GM18861 (cell line): ENCODE results near the gene C22orf15.

Experiments
- ATAC-seq: cut with Tn5 transposase; IDR thresholded peaks from one replicate; pipeline ENCODE4 v1.9.1; 2021; ENCODE audit not compliant: unreplicated experiment

Gene C22orf15

DNA sequence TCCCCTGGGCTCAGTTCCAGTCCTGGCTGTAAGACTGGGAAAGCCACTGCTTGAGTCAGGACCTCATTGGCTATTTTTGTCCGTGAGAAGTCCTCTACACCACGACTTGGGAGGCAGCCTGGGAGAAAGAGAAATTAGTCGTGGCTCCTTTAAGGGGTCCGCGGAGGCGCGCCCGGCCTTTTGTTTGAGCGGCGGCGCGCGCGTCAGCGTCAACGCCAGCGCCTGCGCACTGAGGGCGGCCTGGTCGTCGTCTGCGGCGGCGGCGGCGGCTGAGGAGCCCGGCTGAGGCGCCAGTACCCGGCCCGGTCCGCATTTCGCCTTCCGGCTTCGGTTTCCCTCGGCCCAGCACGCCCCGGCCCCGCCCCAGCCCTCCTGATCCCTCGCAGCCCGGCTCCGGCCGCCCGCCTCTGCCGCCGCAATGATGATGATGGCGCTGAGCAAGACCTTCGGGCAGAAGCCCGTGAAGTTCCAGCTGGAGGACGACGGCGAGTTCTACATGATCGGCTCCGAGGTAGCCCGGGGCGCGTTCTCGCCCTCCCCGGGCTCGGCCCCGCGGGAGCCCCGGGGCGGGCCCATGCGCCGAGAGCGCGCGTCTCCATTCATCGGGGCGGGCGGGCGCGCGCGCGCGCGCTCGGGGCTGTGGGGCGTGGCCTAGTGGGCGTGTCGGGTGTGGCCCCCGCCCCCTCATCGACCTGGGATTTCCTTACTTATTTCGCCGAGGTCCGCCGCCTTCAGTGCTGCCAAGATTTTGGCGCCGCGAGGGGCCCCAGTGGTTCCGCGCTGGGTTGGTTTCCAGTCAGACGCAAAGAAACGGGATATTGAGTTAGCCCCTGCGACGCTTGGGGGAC is 24.2 kb downstream of the C22orf15 start, which contains the start of gene SMARCB1:
Gene SMARCB1 (plus strand): TSS at position 215 of the 848 bp plus-strand sequence. CDS start 204 bp downstream, at position 419.
- ATAC-seq: peak; percentile 58

DNA sequence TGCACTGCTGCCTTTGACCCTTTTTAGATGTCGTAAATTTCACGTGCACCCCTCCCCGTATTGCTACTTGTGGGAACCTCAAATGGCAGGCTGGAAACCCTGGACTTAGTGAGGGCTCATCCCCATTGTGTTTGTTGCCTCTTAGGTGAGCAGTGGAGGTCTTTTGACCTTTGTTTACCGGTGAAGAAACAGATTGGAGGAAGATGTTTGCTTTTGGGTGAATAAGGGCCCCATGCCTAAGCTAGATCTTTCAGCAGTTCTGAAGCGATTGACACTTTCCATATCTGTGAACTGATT is 24.8 kb downstream of the C22orf15 start:
- no peak for ATAC-seq

DNA sequence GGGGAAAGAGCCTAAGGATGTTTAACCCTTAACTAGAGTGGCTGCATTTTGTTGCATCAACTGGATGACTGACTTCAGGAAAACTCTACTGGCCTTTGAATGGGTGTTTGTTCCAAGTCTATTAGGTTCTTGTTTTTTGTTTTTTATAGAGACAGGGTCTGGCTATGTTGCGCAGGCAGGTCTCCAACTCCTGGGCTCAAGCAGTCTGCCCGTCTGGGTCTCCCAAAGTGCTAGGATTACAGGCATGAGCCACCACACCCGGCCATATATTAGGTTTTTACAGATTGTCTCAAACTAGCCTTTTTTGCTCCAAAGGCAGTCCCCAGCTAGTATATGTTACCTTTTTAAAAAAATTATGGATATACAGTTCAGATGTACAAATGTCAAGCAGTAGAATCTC is 25.1 kb downstream of the C22orf15 start:
- ATAC-seq: no peak

DNA sequence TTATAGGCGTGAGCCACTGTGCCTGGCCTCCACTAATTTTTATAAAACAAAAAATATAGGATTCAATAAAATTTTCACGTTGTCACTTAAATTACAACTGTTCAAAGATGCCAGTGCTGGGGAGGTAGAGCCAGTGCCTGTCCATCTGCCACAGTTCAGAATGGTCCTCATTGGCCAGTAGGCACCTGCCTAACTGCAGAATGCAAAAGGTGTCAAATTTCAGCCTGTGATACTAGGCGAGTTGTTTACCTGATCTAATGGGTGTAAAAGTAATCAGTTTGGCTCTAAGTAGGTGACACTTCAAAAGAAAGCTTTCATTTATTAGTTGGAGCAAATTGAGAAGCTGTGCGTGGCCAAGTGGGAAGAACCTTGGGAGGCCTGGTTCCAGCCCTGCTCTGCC is 26.3 kb downstream of the C22orf15 start:
- no peak for ATAC-seq

DNA sequence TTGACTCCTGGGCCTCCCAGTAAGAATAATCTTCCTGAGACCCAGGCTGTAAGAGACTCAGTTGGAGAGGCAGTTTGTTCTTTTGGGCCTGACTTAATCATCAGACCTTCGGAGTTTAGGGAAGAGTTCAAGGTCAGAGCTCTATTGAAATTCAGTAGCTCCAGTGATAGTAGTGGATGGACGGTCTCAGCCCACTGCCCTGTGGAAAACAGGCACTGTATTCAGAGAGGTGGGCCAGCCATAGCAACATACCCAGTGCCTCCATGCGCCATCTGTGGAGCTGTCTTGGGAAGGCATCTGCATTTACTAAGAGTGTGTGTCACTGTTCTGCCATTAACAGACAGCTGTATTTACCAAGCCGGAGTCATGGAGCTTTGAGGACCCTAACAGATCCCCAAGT is 26.8 kb downstream of the C22orf15 start:
- ATAC-seq: no peak

DNA sequence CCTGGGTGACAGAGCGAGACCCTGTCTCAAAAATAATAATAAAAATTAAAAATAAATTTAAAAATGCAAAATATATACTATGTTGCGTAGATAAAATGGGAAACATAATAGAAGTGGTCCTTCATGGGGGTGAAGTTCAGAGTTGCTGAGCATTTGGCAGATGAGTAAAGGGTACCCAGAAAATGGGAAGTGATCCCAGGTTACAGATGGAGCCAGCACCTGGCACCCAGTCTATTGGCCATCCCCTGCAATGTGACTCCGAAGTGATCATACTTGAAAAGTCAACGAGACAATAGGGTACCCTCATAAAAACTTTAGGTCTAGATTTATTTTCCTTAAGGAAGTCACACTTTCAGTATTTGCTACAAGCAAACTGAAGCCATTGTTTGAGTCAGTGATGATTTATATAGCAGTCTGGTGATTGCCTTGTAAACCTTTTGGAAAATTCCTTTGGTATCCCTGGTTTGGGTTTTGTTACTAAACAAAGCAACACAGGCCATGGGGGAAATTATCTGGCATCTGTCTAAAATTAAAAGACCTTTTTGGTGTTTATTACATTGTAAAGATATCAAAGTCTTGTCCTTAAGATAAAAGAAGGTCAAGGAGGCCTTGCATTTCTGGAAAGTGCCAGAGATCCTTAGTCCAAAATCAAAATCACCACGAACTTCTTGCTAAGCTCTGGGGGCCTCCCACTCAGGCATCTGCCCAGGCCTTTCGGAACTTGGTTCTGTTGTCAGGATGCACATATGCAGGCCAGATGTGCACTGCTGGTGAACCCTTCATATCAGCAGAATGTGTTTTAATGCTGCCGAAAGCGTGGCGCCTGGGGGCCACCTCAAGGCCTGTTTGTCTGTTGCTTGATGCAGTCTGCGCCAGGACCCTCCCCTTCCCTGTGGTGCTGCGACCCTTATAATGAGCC is 28.3 kb downstream of the C22orf15 start:
- ATAC-seq: no peak

DNA sequence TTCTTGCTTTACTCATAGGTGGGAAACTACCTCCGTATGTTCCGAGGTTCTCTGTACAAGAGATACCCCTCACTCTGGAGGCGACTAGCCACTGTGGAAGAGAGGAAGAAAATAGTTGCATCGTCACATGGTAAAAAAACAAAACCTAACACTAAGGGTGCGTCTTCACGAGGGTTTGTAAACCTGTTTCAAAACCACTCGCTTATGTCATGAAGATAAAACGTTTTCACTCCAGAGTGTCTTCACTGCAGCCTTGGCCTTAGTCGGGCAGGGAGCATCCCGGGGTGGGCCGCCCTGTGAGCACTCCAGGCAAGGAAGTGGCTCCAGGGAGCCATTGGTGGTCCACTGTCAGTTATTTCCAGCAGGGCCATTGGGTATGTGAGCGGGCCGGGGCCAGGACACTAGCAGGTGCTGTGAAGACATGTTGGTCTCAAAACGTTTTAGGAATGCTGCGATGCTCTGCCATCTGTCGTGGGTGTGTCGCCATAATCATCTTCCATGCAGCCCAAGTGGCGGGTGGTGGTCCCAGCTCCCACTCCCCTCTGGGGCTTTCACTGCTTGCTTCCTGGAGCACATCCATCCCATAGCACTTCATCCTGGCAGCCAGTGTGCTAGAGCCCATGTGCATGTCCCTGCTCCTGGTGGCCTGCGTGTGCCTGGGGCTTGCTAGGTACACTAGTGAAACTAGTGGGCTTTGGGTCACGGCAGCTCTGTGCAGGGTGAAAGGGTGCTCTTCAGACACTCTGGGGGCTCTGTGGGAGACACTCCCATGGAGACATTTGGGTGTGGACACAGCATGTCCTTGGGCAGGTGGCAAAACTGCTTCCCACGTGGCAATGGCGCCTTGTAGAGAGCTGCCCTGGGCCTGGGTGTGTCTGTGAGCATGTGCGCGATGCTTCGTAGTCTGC is 29.2 kb downstream of the C22orf15 start:
- no peak for ATAC-seq

DNA sequence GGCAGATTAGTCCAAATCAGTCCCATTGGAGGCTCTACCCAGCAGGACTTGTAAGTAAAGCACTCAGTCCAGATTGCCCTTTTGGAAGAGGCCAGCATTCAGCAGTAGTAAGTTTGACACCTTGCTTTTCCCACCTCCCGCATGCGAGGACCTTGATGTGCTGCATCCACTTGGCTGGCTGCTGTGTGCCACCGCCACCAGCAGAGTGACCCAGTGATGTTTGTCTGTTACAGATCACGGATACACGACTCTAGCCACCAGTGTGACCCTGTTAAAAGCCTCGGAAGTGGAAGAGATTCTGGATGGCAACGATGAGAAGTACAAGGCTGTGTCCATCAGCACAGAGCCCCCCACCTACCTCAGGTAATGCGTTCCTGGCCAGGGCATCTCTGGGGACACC is 30.5 kb downstream of the C22orf15 start:
- ATAC-seq: no peak

DNA sequence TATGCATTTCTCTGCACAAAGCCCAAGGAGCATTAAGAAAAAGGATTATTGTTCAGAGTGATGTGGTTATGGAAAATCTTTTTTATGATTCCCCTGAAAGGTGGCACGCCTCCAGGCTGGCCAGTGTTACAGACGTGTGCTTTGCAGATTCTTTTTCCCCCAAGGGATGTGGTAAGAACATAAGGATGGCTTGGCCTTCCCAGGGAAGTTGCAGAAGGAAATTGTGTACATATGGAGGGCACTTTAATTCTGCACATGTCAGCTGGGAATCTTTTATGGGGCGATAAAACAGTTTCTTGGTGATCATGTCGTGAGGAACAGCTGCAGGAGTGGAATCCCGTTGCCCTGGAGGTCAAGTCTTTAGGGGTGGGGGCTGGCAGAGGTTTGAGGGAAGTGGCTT is 33.7 kb downstream of the C22orf15 start:
- ATAC-seq: no peak

DNA sequence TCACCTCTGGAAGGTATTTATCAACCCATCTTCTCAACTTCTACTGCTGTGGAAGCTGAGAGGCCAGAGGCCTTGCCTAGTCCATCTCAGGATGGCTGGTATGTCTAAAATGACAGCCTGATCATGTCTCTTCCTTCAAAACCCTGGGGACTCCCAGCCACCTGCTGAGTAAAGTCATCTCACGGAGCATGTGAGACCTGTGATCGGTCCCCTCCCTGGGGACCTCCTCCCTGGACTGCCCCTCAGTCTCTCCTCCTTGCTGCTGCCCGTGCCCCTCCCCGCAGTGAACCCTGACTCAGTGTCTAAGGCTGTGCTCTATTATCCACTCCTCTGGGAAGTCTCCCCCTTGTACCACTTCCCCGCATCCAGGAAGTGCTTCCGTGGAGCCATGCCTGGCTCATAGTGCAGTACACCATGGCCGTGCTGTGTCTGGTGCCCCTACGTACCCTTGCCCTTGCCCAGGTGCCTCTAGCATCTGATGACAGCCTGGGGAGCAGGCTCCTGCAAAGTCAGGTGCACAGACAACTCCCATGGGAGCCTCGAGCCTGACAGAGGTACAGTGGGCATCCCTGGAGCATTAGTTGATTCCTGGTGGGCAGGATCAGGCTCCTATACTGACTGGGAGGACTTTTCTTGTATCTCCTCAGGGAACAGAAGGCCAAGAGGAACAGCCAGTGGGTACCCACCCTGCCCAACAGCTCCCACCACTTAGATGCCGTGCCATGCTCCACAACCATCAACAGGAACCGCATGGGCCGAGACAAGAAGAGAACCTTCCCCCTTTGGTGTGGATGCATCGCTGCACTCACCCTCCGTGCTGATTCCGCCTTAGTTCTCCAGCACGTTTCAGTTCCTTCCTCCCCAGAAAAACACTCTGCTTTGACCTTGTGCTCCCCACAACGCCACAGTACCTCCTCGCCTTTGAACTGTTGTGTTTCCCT is 37.8 kb downstream of the C22orf15 start:
- ATAC-seq: peak; percentile 65

DNA sequence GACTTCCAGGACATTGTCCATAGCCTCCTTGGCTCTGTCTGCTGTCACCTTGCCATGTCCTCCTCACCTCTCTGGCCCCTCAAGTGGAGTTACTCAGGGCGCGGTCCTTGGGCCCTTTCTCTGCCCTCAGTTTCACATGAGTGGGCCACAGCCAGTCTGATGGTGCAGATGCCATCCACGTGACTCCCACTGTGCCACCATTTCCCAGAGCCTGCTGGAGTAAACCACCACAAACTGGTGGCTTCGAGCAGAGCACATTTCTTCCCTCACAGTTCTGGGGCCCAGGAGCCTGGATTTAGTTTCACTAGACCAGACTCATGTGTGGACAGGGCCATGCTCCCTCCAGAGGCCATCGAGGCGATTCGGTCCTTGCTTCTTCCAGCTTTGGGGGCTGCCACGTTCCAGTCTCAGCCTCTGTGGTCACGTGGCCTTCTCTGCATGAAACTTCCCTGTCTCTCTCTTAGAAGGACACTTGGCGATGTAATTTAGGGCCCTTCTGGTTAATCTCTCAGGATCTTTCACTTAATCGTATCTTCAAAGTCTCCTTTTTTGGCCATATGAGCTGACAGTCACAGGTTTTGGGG is 38.5 kb downstream of the C22orf15 start:
- ATAC-seq: peak; percentile 3

DNA sequence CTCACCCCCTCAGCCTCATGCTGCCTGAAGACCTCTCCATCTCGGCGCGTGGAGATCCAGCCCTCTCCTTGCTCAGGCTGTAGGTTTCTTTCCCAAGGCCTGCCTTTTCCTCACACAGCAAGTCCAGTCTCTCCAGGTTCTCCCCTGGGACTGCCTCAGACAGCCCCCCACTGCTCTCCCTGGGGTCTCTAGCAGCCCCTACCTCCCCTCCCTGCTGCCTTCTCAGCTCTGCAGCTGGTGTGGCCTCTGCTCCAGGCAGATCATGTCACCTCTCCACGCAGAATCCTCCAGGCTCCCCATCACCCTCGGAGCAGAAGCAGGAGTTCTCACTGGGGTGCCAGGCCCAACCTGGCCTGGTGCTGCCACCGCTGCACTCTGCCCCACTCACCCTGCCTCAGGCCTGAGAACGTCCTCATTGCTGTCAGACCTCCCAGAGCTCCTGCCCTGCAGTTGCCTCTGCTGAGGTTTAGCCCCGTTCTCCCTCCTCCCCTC is 39.1 kb downstream of the C22orf15 start:
- ATAC-seq: no peak

DNA sequence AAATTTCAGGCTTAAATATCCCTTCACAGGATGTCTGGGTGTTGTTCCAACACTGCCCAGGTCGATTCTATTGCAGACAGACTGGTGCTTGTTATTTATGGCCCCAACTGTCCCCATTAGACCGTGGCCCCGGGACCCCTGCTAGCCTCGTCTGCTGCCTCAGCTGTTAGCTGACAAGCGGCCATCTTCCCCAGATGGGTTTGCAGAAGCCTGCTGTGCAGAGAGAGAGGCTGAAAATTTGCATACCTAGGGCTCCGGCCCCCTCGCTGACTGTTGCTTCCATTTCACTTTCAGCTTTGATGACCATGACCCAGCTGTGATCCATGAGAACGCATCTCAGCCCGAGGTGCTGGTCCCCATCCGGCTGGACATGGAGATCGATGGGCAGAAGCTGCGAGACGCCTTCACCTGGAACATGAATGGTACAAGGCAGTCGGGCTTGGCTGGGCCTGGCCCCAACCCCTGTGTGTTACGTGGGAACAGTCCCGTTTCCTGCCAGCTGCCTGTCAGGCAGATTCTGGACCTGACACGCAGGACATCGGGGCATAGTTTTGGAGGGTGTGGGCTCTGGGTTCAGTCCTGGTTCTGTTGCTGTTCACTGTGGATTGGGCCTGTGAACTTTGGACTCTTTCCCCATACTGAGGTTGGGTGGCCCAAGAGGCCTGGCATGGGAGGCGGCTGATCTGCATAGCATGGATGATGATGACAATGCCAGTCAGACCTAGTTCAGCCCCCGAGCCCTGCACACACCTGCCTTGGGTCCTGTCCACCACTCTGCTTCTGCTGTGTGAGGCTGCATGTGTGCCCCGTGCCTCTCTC is 40.4 kb downstream of the C22orf15 start:
- ATAC-seq: no peak

DNA sequence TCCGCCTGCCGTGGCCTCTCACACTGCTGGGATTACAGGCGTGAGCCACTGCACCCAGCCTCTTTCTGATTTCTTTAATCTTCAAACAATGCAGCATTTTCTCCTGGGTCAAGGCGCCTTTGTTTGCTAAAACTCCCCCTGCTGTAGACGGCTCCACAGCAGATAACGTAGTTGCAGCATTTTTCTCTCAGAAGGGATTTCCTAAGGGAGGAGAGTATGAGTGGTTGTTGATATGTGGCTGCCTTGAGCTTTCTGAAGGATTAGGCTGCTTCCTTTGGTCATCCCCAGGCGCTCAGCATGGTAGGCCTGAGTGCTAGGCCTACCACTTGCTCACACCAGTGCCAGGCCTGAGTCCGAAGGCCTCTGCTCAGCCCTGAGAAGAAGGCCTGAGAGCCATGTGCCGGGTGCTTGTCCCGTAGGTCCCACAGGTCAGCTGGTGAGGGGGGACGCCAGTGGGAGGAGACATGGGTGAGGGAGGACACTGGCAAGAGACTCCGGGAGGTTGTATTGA is 42.0 kb downstream of the C22orf15 start:
- ATAC-seq: no peak

DNA sequence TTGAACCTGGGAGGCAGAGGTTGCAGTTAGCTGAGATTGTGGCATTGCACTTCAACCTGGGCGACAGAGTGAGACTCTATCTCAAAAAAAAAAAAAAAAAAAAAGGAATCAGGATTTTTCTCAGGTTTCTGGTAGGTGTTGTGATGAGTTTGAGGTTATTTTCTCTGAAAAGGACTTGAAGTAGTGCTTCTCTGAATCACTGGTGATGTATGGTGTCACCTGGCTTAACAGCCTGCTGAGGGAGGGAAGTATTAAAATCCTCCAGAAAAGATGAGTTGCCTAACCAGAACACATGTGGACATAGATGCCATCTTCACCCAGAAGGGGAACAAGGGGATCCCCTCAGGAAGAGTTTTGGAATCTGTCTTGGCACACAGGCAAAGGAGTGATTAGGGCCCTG is 44.0 kb downstream of the C22orf15 start:
- ATAC-seq: no peak

DNA sequence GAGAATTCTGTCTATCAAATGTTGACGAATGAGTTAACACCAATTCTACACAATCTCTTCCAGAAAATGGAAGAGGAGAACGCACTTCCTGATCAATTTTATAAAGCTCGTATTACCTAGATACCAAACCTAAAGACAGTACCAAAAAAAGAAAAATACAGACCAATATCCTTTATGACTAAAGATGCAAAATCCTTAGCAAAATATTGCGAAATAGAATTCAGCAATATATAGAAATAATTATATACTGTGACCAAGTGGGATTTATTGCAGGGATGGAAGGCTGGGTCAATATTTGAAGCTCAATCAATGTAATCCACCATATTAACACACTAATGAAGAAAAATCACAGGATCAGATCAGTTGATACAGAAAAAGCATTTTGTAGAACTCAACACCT is 49.6 kb downstream of the C22orf15 start:
- no peak for ATAC-seq
